HG03558 (cell line): Measurements from ENCODE around the gene ANXA2.

ENCODE experiments used
- ATAC-seq: cut with Tn5 transposase; IDR thresholded peaks from one replicate; pipeline ENCODE4 v1.9.1; 2021; ENCODE audit warnings: moderate number of reproducible peaks; ENCODE audit not compliant: unreplicated experiment; ENCODE audit errors: extremely low read depth

Gene ANXA2

GRCh38 chr15:60390871-60391501 lies 6.8 kb downstream of the ANXA2 start:
- ATAC-seq: no peak

- ATAC-seq: no peak
Measured at GRCh38 chr15:60390231-60390630, 7.6 kb downstream of the ANXA2 start.

GRCh38 chr15:60389261-60390077 lies 8.3 kb downstream of the ANXA2 start:
- ATAC-seq: peak; percentile 43

- no peak for ATAC-seq
Measured at GRCh38 chr15:60387321-60387720, 10.5 kb downstream of the ANXA2 start.

GRCh38 chr15:60386615-60387014 lies 11.2 kb downstream of the ANXA2 start:
- ATAC-seq: no peak

- ATAC-seq: no peak
Measured at GRCh38 chr15:60385620-60386552, 11.9 kb downstream of the ANXA2 start.

GRCh38 chr15:60384526-60385126 lies 13.2 kb downstream of the ANXA2 start:
- no peak for ATAC-seq

- no peak for ATAC-seq
Measured at GRCh38 chr15:60384053-60384452, 13.7 kb downstream of the ANXA2 start.

GRCh38 chr15:60382773-60383674 lies 14.8 kb downstream of the ANXA2 start:
- ATAC-seq: no peak

- ATAC-seq: no peak
Measured at GRCh38 chr15:60381148-60381788, 16.5 kb downstream of the ANXA2 start.

GRCh38 chr15:60379525-60380274 lies 18.1 kb downstream of the ANXA2 start:
- ATAC-seq: no peak

GRCh38 chr15:60379185-60379524 lies 18.6 kb downstream of the ANXA2 start:
- ATAC-seq: no peak

GRCh38 chr15:60376677-60377095 lies 21.1 kb downstream of the ANXA2 start:
- no peak for ATAC-seq

GRCh38 chr15:60375306-60375705 lies 22.5 kb downstream of the ANXA2 start:
- ATAC-seq: no peak

GRCh38 chr15:60374628-60375081 lies 23.1 kb downstream of the ANXA2 start:
- ATAC-seq: no peak

- ATAC-seq: no peak
Measured at GRCh38 chr15:60374209-60374608, 23.6 kb downstream of the ANXA2 start.

GRCh38 chr15:60373745-60374144 lies 24.0 kb downstream of the ANXA2 start:
- ATAC-seq: no peak

GRCh38 chr15:60373327-60373726 lies 24.5 kb downstream of the ANXA2 start:
- no peak for ATAC-seq
